ENCODE results near the gene HBP1.

GRCh38 chr7:107201795-107202450 is 33.1 kb downstream of the HBP1 start:
- TF ChIP-seq CTCF (IDR thresholded peaks at IDR 0.05) (peak; percentile 53), POLR2A (IDR thresholded peaks at IDR 0.05; ENCODE audit: low read length) (no peak), CEBPB (IDR thresholded peaks at IDR 0.05) (no peak), HDAC2 (IDR thresholded peaks at IDR 0.05) (no peak), NR3C1 (IDR thresholded peaks at IDR 0.05) (no peak), BHLHE40 (IDR thresholded peaks at IDR 0.05; ENCODE audit: low read depth, low read length) (no peak), HOXB5 (CRISPR knock-in tag; IDR thresholded peaks at IDR 0.05) (no peak), TFCP2L1 (CRISPR knock-in tag; IDR thresholded peaks at IDR 0.05) (no peak), MAFK (IDR thresholded peaks at IDR 0.05; ENCODE audit: partially characterized antibody) (no peak), CHD4 (IDR thresholded peaks at IDR 0.05; ENCODE audit: borderline replicate concordance) (no peak)
- TF ChIP-seq, protein P1, sequence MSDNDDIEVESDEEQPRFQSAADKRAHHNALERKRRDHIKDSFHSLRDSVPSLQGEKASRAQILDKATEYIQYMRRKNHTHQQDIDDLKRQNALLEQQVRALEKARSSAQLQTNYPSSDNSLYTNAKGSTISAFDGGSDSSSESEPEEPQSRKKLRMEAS (IDR thresholded peaks at IDR 0.05): no peak
- TF ChIP-seq, protein P2, sequence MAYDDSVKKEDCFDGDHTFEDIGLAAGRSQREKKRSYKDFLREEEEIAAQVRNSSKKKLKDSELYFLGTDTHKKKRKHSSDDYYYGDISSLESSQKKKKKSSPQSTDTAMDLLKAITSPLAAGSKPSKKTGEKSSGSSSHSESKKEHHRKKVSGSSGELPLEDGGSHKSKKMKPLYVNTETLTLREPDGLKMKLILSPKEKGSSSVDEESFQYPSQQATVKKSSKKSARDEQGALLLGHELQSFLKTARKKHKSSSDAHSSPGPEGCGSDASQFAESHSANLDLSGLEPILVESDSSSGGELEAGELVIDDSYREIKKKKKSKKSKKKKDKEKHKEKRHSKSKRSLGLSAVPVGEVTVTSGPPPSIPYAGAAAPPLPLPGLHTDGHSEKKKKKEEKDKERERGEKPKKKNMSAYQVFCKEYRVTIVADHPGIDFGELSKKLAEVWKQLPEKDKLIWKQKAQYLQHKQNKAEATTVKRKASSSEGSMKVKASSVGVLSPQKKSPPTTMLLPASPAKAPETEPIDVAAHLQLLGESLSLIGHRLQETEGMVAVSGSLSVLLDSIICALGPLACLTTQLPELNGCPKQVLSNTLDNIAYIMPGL (CRISPR knock-in tag; IDR thresholded peaks at IDR 0.05; ENCODE audit: borderline replicate concordance): no peak

Measured in A549 (cell line).